Stimulated activated CD4-positive, alpha-beta T cell treated with anti-CD3 and anti-CD28 coated beads, Interleukin-4, amount 100 ng/mL, for 24 hours (primary cell): ENCODE data around the gene CPT2.

Source experiments
- DNase-seq: peaks from one replicate; pipeline ENCODE4 v3.0.0-alpha.2; 2020

The CPT2 gene

DNA sequence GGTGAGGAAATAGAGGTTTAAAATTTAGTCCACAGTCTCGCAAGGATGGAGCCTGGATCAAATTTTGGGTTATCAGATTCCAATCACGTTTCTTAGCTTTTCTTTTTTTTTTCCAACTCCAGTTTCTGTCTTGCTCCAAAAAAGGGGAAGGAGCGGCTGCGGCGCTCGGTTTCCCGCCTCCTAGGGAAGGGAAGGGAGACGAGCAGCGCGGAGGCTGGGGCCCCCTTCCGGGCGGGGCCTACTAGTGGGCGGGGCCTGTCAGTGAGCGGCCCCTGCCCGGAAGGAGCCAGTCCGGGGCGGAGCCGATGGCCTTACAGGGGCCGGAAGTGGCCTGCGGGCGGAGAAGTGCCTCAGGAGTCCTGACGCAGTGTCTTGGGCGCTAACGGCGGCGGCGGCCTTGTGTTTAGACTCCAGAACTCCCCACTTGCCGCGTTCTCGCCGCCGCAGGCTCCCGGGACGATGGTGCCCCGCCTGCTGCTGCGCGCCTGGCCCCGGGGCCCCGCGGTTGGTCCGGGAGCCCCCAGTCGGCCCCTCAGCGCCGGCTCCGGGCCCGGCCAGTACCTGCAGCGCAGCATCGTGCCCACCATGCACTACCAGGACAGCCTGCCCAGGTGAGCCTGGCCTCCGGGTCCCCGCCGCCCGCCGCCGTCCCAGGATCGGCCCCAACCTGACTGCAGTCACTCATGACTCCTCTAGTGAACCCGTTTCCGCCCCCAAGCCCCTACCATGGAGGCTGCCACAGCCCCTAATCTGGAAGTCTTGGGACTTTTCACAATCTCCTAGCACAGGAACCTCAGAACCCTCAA lies at the start of gene CPT2:
Gene CPT2 (plus strand): TSS at position 340 of the 806 bp plus-strand sequence. CDS start 120 bp downstream, at position 460.
- DNase-seq = peak; percentile 92

DNA sequence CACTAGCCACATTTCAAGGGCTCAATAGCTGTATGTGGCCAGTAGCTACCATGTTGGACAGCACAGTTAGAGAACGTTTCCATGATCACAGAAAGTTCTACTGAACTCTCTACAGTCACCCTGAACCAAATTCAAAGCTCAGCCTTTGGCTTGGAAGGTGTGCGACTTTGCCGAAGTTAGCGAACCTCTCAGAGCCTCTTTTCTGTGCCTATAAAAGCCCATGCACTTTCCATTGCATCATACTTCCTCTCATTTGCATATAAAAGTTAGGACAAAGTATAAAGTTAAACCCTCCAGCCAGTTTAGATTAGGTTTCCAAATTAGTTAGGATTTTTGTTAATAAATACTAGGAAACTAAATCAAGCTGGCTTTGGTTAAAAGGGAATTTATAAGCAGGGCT lies 49.5 kb upstream of the CPT2 start:
- no peak for DNase-seq

DNA sequence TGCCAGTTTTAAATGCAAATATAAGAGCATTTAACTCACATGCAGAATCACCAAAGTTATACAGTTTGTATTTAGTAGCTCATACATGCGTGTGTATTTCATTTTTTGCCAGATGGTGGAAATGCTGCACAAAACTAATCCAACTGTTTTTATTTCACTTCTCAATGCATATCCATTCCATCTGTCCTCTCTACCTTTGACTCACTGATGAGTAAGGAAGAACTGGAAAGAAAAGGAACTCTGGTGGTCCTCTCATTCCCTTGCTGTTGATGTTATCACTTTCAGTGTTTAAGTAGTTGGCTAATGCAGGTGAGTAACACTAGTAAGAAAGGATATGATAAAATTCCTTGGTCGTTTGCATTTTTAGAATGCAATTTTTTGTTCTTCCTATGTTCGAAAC lies 48.5 kb upstream of the CPT2 start:
- no peak for DNase-seq

- no peak for DNase-seq
These were observed 42.9 kb upstream of the CPT2 start for GRCh38 chr1:53153752-53154151.

DNA sequence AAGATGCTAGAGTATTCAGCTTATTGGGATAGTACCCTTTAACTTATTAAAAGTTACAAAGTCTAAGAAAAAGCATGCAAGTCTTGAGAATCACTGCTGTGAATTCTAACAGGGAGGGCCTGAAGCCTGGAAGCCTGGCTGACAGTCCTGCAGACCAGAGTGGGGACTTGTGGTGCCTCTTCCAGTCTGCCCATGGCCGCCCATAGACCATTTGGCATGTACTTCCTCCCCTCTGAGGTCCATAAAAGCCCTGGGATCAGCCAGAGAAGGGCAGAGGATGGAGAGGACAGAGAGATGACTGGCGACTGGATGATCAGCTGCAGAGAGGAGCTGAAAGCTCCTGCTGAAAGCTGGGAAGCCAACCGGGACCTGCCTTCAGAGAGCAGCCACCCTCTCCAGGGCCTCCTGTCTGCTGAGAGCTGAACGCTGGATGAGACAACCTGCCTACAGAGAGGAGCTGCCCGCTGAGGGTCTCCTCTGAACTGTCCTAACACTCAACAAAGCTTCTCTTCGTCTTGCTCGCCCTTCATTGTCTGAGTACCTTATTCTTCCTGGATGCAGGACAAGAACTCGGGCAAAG lies 41.7 kb upstream of the CPT2 start:
- no peak for DNase-seq

- no peak for DNase-seq
These were observed 41.1 kb upstream of the CPT2 start for GRCh38 chr1:53155534-53155933.

GRCh38 chr1:53155945-53156344 lies 40.7 kb upstream of the CPT2 start:
- no peak for DNase-seq

DNA sequence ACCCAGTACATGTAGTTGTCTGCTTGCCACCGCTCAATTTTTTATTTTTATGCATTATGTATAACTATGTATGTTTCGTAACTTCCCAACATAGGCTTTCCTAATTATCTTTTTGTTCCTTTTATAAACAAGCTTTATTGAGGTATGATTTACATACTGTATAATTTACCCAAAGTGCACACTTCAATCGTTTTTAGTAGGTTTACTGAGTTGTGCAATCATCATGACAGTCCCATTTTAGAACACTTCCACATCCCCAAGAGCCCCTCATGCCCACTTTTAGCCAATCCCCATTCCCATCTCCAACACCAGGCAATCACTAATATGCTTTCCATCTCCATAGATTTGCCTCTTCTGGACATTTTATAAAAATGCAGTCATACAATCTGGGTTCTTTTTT lies 39.8 kb upstream of the CPT2 start:
- no peak for DNase-seq

- no peak for DNase-seq
These were observed 37.7 kb upstream of the CPT2 start for GRCh38 chr1:53158900-53159299.

GRCh38 chr1:53160924-53161378 lies 35.7 kb upstream of the CPT2 start:
- DNase-seq = no peak

DNA sequence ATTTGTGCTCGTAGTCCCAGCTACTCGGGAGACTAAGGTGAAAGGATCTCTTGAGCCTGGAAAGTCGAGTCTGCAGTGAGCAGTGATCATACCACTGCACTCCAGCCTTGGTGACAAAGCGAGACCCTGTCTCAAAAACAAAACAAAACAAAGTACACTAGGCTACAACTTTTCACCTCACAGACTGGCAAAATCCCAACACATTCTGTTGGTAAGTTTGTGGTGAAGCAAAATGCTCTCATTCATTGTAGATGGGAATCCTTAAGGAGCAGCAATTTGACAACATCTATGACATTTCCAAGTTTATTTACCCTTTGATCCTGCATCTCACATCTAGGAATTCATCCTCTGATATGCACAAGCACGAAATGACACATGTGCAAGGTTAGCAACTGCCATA lies 34.0 kb upstream of the CPT2 start:
- DNase-seq = no peak

DNA sequence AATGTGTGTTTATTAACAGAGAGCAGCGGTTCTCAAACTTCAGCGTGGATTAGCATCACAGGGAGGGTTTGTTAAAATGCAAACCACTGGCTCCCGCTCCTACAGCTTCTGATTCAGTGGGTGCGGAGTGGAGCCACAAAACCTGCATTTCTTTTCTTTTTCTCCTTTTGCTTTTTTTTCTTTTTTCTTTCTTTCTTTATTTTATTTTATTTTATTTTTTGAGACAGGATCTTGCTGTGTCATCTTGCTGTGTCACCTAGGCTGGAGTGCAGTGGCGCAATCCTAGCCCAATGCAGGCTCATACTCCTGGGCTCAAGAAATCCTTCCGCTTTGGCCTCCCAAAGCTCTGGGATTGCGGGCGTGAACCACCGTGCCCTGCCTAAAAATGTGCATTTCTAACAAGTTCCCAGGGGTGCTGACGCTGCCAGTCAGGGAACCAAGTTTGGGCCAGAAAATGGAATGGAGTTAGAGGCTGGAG lies 33.3 kb upstream of the CPT2 start:
- DNase-seq = no peak

DNA sequence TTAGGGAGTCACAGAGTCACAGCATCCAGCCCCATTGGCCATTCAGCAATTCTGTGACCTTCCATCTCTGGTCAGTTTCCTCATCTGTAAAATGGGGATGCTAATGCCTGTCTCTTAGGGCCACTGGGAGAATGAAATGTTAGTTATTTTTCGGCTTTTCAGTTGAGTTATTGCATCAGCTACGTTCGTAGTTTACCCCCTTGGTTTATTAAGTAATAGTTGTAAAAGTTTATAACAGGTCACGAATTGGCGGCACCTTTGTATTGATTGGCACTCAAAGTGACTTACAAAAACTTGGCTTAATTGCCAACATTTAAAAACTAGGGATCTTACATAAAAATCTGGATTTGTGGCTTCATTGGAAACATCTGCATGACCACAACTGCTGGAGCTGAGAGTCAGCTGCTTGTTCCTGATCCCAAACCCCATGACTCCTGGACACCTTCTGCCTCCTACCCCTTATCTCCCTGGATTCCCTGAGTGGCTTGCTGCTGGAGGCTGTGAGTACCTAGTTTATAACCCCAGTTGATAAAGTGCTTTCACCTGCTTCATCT lies 31.1 kb upstream of the CPT2 start:
- DNase-seq = no peak

- no peak for DNase-seq
These were observed 30.3 kb upstream of the CPT2 start for GRCh38 chr1:53166366-53166765.

DNA sequence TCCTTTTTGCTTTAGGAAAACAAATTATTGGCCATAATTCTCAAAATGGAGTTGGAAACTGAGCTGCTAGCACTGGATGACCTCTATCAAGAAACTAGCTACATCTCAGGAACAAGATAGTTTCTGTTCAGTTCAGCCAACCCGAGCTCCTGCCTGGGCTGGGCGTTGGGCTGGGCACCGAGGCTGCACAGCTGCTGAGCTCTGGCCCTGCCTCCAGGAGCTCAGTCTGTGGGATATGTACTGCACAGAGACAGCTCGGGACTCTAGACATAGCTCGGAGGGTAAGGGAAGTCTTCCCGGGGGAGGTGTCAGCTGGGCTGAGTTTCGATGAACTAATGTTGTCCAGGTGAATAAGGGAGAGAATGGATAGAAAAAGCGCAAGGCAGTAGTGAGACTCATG lies 29.7 kb upstream of the CPT2 start:
- DNase-seq = no peak

DNA sequence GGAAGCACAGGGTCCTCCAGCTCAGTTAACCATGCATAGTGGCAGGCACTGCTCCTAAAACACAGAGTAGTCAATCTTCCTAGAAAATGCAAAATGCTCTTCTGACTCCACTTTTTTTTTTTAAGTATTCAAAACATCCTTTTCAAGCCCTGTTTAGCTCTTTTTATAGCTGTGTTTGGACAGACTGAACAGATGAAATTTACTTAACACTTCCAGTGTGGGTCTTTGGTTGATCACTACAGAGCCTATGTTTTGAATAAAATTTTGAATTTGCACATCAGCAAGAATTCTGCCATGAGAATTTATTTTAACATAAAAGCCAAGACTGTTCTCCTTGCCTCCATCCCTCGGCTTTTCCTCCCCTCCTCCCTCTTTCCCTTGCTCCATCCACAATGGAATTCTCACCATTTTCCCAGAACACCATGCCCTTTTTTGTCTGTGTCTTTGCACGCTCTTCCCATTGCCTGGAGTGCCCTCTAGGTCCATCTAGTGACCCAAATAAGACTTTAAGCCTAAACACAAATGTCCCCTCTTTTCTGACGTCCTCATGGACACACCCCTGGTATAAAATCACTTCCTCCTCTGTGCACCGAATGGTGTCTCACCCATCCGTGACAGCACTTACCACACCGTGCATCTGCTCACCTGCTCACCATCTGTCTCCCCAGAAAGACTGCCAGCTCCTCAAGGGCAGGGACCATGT lies 24.0 kb upstream of the CPT2 start:
- no peak for DNase-seq

- no peak for DNase-seq
These were observed 21.4 kb upstream of the CPT2 start for GRCh38 chr1:53174971-53175913.

GRCh38 chr1:53176452-53177208 lies 20.0 kb upstream of the CPT2 start:
- no peak for DNase-seq

DNA sequence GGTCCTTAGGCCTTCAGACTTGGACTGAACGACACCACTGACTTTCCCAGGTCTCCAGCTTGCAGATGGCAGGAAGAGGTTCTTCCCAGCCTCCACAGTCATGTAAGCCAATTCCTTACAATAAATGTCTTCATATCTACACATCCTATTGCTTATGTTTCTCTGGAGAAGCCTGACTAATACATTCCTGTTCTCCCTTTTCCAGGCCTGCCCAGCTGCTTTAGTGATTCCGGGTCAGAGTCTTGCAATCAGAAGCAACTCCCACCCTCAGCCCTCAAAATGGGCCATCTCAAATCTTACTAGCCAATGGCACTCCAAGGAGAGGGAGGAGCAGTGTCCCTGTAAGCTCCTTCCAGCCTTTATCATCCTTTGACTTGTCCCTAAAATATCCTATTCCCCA lies 16.4 kb upstream of the CPT2 start:
- no peak for DNase-seq

DNA sequence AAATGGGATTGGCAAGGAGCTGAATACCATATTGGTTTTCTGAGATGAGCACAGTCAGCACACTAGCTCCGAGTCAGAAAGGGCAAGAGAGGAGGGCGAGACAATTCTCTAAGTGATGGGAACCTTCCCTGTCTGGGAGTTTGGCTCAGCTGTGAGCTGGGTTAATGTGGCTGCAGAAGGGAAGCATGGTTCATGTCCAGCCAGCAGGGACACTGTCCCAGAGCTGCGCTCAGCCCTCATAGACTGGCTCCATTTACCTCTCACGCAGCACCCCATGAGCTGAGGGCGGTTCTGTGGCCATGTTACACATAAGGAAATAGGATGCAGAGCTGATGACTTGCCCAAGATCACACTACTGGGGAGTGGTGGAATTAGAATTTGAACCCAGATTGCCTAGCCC lies 15.7 kb upstream of the CPT2 start:
- DNase-seq = no peak

- DNase-seq = peak; percentile 85
These were observed 14.5 kb upstream of the CPT2 start for GRCh38 chr1:53182111-53182593.

- no peak for DNase-seq
These were observed 13.9 kb upstream of the CPT2 start for GRCh38 chr1:53182716-53183094.
